Gastroesophageal sphincter (tissue), 4 donors: Measurements from ENCODE around the gene BAIAP2. TPM values are rescaled to one million over a fixed set of nuclear protein-coding genes. Genes with fewer than 3 reads are reported as not detected.

Experiments used
- ATAC-seq: fragments of 150-250 bp; one replicate; pipeline ENCODE4 v1.9.1; 2016; ENCODE audit warnings: mild to moderate bottlenecking, moderate library complexity
- H3K27ac ChIP-seq, 4 donors: fragments of 200-600 bp; sonication (generic) in 3 of 4; 1 replicate in 3 of 4; 2 replicates in 1 of 4; pipeline ENCODE4 v1.5.1; 2016 to 2019
- H3K27me3 ChIP-seq: fragments of 200-600 bp; sonication (generic); one replicate; pipeline ENCODE4 v1.5.1; 2019
- H3K36me3 ChIP-seq, 2 donors: fragments of 200-600 bp; sonication (generic); one replicate each; pipeline ENCODE4 v1.5.1; 2019; ENCODE audit warnings: control low read depth in 1 of 2
- H3K4me1 ChIP-seq, 3 donors: fragments of 200-600 bp; sonication (generic); 1 replicate in 2 of 3; 2 replicates in 1 of 3; pipeline ENCODE4 v1.5.1; 2016 to 2019; ENCODE audit warnings: control low read depth in 2 of 3
- H3K4me3 ChIP-seq, 2 donors: fragments of 200-600 bp; sonication (generic); one replicate each; pipeline ENCODE4 v1.5.1; 2019; ENCODE audit warnings: mild to moderate bottlenecking in 1 of 2, moderate library complexity in 1 of 2
- H3K9me3 ChIP-seq, 3 donors: fragments of 200-600 bp; sonication (generic); one replicate each; pipeline ENCODE4 v1.5.1; 2017 to 2019; ENCODE audit warnings: control low read depth in 2 of 3
- EP300 ChIP-seq: sonication (generic); formaldehyde crosslinking; IDR thresholded peaks from one replicate; pipeline ENCODE4 v1.6.1; 2017; ENCODE audit warnings: antibody characterized with exemption, mild to moderate bottlenecking
- POLR2A ChIP-seq, 2 donors: fragments of 450-650 bp; IDR thresholded peaks; one replicate each; pipeline ENCODE4 v1.6.1; 2017; ENCODE audit warnings: antibody characterized with exemption in 2 of 2, mild to moderate bottlenecking in 2 of 2, moderate library complexity in 1 of 2
- POLR2AphosphoS5 ChIP-seq: sonication (generic); formaldehyde crosslinking; IDR thresholded peaks from one replicate; pipeline ENCODE4 v1.6.1; 2017; ENCODE audit warnings: antibody characterized with exemption
- WGBS, 2 donors: methylation state at CpG; one replicate each; pipeline ENCODE4 v1.1.5; 2018; ENCODE audit warnings: low coverage in 1 of 2; 5-methylcytosine and 5-hydroxymethylcytosine counted together
- total RNA-seq, 4 donors: library from RNA; depleted of rRNA; stranded (reverse); fragments of >200 nt; gene quantifications; one replicate each; pipeline ENCODE4 v1.1.0, GENCODE V29; 2016
- TF ChIP-seq, protein P1 (sequence below), 4 experiments: fragments of 200-600 bp in 2 of 4; fragments of 450-650 bp in 2 of 4; sonication (generic) in 1 of 4; IDR thresholded peaks; one replicate each; pipeline ENCODE4 v1.5.1; 2017 to 2019; ENCODE audit warnings: antibody characterized with exemption in 4 of 4, mild to moderate bottlenecking in 2 of 4, moderate library complexity in 2 of 4

Gene BAIAP2
- total RNA-seq, 4 donors from 2014 or later = 32.7 to 54.9 (median 40.6) TPM

DNA sequence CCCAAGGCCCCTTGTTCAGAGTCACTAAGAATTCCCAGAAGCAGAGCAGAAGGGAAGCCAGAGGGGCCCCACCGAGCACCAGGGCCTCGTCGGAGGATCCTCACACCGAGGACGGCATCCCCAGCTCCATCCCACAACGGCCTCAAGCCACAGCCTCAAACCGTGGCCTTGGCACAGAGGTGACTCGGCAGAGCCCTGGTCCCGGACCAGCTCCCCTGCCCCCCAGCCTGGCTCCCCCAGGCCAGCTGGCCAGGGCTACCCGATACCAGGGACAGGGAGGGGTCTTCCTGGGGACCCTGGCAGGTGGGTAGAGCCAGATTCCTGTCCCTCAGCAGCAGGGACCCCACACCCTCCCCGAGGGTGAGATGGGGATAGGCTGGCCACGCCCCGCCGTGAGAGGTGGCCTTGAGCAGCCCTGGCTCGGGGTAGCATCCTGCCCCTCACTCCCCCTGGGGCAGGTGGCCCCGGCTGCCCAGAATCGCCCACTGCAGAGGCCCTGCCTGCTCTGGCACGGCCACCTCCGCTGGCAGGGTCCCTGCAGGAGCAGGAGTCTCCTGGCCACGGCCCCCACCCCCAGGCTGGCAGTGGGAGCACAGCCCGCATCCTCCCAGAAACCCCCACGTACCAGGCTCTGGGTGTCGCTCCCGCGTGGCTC lies 124.8 kb downstream of the BAIAP2 start:
- Histone ChIP-seq H3K27ac (peak overlapping the region in 1 of 4 donors; percentile 62), H3K4me3 (peak overlapping the region in 1 of 2 donors; percentile 39), H3K9me3 (no peaks in the 10 kb centered on the region), H3K36me3 (no peaks in the 10 kb centered on the region), H3K4me1 (peaks cover 0 to 18% (median under 1%) of the 10 kb centered on the region in 3 donors), H3K27me3 (peaks cover 4% of the 10 kb centered on the region)
- no peak for ATAC-seq
- WGBS, 2 donors = no CpG with 5 or more reads among the region's 25 CpGs
- TF ChIP-seq POLR2A (IDR thresholded peaks at IDR 0.05) (no peak), EP300 (no peak), POLR2AphosphoS5 (no peak)
- TF ChIP-seq, protein P1, sequence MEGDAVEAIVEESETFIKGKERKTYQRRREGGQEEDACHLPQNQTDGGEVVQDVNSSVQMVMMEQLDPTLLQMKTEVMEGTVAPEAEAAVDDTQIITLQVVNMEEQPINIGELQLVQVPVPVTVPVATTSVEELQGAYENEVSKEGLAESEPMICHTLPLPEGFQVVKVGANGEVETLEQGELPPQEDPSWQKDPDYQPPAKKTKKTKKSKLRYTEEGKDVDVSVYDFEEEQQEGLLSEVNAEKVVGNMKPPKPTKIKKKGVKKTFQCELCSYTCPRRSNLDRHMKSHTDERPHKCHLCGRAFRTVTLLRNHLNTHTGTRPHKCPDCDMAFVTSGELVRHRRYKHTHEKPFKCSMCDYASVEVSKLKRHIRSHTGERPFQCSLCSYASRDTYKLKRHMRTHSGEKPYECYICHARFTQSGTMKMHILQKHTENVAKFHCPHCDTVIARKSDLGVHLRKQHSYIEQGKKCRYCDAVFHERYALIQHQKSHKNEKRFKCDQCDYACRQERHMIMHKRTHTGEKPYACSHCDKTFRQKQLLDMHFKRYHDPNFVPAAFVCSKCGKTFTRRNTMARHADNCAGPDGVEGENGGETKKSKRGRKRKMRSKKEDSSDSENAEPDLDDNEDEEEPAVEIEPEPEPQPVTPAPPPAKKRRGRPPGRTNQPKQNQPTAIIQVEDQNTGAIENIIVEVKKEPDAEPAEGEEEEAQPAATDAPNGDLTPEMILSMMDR (IDR thresholded peaks at IDR 0.05) = no peak

DNA sequence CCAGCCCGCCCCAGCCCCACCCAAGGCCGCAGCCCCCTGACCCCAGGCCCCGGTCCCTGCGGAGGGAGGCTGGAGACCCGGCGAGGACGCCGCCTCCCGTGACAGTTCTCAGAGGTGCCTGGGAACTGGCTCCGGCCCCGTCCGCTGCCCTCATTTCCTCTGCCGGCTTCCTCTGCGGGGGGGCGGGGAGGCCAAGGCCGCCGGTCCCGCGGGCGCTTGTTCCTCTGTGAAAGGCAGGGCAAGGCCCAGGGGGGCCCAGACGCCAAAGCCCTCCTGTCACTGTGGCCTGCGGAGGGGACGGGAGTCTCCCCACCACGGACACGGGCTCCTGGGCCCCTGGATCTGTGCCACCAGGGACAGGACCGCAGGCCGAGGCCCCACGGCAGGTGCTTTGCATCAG lies 125.4 kb downstream of the BAIAP2 start:
- H3K4me3 ChIP-seq = peak overlapping the region in 1 of 2 donors; percentile 39
- no peak for TF ChIP-seq POLR2A (IDR thresholded peaks at IDR 0.05)
- TF ChIP-seq, protein P1 (IDR thresholded peaks at IDR 0.05) = no peak
- TF ChIP-seq POLR2AphosphoS5 = no peak
- no peak for TF ChIP-seq EP300
- H3K9me3 ChIP-seq = no peaks in the 10 kb centered on the region
- peaks cover 0 to 24% (median 4%) of the 10 kb centered on the region in 3 donors for H3K4me1 ChIP-seq
- peaks cover 10% of the 10 kb centered on the region for H3K27me3 ChIP-seq
- ATAC-seq = no peak
- H3K27ac ChIP-seq = peak overlapping the region in 1 of 4 donors; percentile 62
- WGBS, 2 donors = no CpG with 5 or more reads among the region's 28 CpGs
- H3K36me3 ChIP-seq = no peaks in the 10 kb centered on the region

DNA sequence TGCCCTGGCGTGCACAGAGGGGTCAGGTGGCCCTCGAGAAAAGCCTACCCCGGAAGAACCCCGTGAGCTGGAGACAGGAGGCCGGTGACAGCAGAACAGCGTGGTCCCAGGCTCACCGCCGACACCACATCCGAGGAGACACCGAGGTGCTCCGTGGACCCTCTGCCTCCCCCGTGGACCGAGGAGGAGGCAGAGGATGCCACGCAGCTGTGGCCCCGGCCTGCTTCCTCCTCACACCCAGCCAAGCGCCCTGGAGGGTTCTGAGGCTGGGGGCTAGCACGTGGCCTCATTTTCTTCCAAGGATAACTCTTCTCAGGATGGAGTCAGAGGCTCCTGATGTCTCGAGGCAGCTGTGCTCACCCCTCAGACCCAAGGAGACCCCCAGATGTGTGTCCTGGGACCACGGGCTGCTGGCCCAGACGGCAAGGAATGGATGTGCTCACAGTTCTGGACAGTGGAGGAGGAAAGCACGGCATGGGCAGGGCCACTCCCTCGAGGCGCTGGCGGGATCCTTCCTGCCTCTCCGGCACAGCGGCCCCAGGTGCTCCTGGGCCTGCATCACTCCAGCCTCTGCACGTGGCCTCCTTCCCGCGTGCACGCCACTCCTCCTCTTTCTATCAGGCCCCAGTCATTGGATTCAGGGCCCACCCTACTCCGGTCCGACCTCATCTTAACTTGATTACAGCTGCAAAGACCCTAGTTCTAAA lies 125.9 kb downstream of the BAIAP2 start:
- Histone ChIP-seq H3K36me3 (no peaks in the 10 kb centered on the region), H3K4me1 (peaks cover 0 to 29% (median 8%) of the 10 kb centered on the region in 3 donors), H3K27me3 (peaks cover 14% of the 10 kb centered on the region), H3K27ac (peak overlapping the region in 1 of 4 donors; percentile 62), H3K9me3 (no peaks in the 10 kb centered on the region), H3K4me3 (peak overlapping the region in 1 of 2 donors; percentile 39)
- TF ChIP-seq POLR2A (IDR thresholded peaks at IDR 0.05) (no peak), POLR2AphosphoS5 (no peak), EP300 (no peak)
- TF ChIP-seq, protein P1 (IDR thresholded peaks at IDR 0.05) = no peak
- ATAC-seq = no peak
- WGBS, 2 donors = no CpG with 5 or more reads among the region's 32 CpGs

DNA sequence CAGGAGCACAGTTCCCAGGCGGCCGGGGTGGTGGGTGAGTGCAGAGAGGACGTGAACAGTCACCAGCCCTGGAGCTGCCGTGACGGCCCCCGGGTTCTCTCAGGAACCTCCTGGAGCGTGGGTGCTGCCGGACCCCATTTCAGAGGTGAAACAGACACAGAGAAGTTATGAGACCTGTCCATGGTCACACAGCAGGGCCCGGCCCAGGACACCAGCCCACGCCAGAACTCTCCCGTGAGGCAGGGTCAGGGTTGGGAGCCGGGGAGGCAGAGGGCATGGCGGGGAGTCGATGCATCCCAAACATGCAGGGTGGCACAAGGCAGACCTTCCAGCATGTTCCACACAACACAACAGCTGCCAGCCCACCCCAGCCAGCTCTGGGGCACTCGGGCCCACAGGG lies 126.6 kb downstream of the BAIAP2 start:
- H3K4me3 ChIP-seq = no peak overlapping the region
- no peak overlapping the region for H3K27ac ChIP-seq
- peaks cover 0 to 32% (median 10%) of the 10 kb centered on the region in 3 donors for H3K4me1 ChIP-seq
- peaks cover 14% of the 10 kb centered on the region for H3K27me3 ChIP-seq
- TF ChIP-seq POLR2A (IDR thresholded peaks at IDR 0.05) = no peak
- TF ChIP-seq, protein P1 (IDR thresholded peaks at IDR 0.05) = no peak
- TF ChIP-seq EP300 = no peak
- no peak for TF ChIP-seq POLR2AphosphoS5
- no peak for ATAC-seq
- H3K36me3 ChIP-seq = no peaks in the 10 kb centered on the region
- 91% methylated on average over 5 of the region's 15 CpGs; no CpG with 5 or more reads in 1 of the 2 donors for WGBS, 2 donors
- no peaks in the 10 kb centered on the region for H3K9me3 ChIP-seq
